ENCODE measurements around the gene FBXW10B.
A peak's percentile ranks its signal among the peaks of the same experiment; 100 is the strongest.
"Not testable (repeated sequence)": the region's sequence is repeated elsewhere in the genome, so short reads cannot be mapped to it uniquely, and the experiment has no call there.

FBXW10B gene

DNA sequence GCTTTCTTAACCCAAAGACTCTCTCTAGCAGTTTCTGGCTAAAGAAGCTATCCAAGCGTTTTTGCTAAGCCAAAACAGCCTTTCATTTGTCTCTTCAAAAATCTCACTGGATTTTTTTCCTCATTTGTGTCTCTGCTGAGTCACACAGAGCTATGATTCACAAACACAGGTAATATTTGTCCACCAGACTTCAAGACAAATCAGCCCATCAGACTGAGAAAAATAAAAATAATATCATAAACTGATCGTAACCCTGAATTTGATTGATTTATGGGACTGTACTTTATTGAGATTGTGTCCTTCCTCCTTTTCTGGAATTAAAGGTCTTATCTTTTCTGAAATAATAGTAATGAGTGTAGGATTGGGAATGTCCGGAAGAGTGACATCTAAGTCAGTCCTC, 38.8 kb upstream of the FBXW10B start:
- no peak for TF ChIP-seq CTCF (conservative IDR thresholded peaks at IDR 0.05; ENCODE audit: low read length)
- no peak overlapping the region for H3K4me3 ChIP-seq (ENCODE audit: low read length)

GRCh38 chr17:15657868-15658267, 38.4 kb upstream of the FBXW10B start:
- DNase-seq (ENCODE audit: low read depth), result no peak
- H3K4me3 ChIP-seq (ENCODE audit: low read length), result no peak overlapping the region
- no peak for TF ChIP-seq CTCF (conservative IDR thresholded peaks at IDR 0.05; ENCODE audit: low read length)

More for the DNA sequence above, 38.8 kb upstream of the FBXW10B start:
- DNase-seq (ENCODE audit: low read depth), result no peak

- peak; percentile 31 for DNase-seq (ENCODE audit: low read depth)
- TF ChIP-seq CTCF (conservative IDR thresholded peaks at IDR 0.05; ENCODE audit: low read length), result no peak
- H3K4me3 ChIP-seq (ENCODE audit: low read length), result no peak overlapping the region
Measured at GRCh38 chr17:15654886-15655561, 35.5 kb upstream of the FBXW10B start.

GRCh38 chr17:15654401-15654800, 34.9 kb upstream of the FBXW10B start:
- not testable (repeated sequence) for DNase-seq (ENCODE audit: low read depth); H3K4me3 ChIP-seq (ENCODE audit: low read length)

DNA sequence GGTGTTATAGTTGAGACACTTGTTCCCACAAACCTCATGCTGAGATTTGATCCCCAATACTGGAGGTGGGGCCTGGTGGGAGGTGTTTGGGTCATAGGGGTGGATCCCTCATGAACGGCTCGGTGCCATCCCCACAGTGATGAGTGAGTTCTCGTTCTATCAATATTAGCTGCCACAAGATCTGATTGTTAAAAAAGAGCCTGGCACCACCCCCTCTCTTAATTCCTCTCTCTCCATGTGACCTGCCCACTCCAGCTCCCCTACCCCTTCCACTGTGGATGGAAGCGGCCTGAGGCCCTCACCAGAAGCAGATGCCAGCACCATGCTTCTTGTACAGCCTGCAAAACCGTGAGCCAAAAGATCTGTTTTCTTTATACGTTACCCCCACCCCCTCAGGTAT, 33.5 kb upstream of the FBXW10B start:
- no peak for DNase-seq (ENCODE audit: low read depth)
- H3K4me3 ChIP-seq (ENCODE audit: low read length), result no peak overlapping the region
- no peak for TF ChIP-seq CTCF (conservative IDR thresholded peaks at IDR 0.05; ENCODE audit: low read length)

DNA sequence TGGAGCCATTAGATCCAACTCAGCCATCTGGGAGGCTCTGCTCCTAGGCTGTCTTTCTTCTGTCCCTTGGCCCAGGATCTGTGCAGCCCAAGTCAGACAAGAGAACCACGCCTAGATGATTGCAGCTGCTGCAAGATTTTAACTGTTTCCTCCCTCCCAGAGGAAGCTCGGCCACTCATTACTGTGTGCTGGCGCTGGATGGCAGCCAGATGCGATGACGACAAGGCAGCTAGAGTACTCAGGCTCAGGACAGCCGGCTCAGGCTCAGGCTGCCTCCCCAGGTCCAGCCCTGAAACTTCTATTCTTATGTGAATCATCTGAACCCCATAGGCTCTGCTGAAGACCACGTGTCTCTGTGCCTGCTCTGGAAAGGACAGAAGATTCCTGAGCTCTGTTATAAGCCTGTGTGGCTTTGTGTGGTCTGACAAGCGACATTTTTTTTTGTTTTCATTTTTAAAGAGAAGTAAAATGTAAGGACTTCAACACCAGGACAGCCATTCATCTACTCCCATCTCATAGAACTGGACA, 32.1 kb upstream of the FBXW10B start:
- peak; percentile 99 for DNase-seq (ENCODE audit: low read depth)
- H3K4me3 ChIP-seq (ENCODE audit: low read length), result peak overlapping the region; percentile 99
- TF ChIP-seq CTCF (conservative IDR thresholded peaks at IDR 0.05; ENCODE audit: low read length), result 0 out of 2 replicates have a peak, but pooled peaks have one; percentile 15

DNA sequence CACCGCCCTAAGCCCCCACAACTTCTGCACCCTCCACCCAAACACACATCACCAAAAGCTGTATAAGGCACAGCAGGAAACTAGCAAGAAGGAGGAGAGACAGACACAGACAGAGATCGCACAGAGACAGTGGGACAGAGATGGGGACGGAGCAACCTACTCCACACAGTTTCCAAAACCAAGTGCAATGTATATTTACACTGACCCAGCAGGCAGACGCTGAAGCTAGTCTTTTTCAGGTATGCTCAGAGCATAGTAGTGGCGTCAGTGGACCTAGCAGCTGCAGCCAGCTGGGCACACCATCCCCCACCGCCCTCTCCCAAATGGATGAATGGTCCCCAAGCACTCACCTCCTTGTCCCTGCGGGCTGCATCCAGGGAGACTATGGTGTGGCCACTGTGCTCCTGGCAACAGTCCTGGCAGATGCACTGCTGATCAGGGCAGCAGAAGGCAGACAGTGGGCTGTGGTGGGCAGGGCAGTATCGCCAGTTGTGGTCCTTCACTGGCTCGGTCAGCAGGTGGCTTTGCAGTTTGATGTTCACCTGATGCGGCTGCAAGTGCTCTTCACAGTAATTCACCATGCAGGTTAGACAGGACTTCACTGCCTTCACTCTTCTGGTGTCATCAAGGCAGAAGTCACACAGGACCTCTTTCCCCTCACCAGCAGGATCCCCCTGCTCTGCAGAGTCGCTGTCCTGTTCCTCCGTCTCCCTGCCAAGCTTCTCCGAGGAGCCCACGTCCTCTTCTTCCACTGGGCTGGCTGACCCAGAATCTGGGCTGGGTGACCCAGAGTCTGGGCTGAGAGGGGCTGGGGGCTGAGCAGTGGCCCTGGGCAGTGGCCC, 31.5 kb upstream of the FBXW10B start:
- peak overlapping the region; percentile 99 for H3K4me3 ChIP-seq (ENCODE audit: low read length)
- peak; percentile 18; the same call in 1 of the 2 replicates for TF ChIP-seq CTCF (conservative IDR thresholded peaks at IDR 0.05; ENCODE audit: low read length)
- no peak for DNase-seq (ENCODE audit: low read depth)

All from AG10803 (cell line).